ENCODE data around the gene SLC29A4.
"Not testable (repeated sequence)": the region's sequence is repeated elsewhere in the genome, so short reads cannot be mapped to it uniquely, and the experiment has no call there.

SLC29A4 gene
- 0.17 to 0.36 reads per million in 2 experiments for total RNA-seq

GRCh38 chr7:5282543-5283316 lies at the start of gene SLC29A4:
Gene SLC29A4, plus strand, starts transcription at chr7:5282943. Its CDS starts 4,874 bp downstream, at chr7:5287817.
- no peak for DNase-seq (ENCODE audit: low read depth)

DNA sequence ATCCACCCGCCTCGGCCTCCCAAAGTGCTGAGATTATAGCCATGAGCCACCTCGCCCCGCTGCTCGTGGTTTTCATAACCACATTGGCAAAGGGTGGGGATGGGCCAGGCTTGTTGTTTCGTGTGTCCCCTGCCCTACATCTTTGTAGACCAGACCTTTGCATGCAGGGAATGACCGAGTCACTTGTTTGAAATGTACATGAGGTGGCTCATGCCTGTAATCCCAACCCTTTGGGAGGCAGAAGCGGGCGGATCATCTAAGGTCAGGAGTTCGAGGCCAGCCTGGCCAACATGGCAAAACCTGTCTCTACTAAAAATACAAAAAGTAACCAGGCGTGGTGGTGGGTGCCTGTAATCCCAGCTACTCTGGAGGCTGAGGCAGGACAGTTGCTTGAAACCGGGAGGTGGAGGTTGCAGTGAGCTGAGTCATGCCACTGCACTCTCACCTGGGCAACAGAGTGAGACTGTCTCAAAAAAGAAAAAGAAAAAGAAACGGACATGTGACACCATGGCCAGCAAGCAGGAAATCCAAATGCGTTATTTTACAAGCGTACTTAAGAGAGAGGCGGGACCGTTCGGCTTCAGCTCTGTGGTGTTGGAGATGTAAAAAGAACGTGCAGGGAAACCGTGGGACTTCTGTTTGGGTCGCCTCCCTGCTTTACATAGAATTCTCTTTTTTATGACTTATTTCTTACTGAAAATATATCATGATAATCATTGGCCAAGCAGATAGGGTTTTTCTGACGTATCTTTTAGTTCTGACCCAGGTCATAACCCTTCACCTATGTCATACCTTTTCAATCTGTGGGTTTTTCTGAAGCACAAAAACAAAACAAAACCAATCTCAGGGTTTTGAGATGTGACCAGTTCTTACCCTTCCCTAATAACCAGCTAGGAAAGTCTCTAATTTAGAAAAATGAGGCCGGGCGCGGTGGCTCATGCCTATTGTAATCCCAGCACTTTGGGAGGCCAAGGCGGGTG lies 47.6 kb upstream of the SLC29A4 start:
- DNase-seq (ENCODE audit: low read depth) = no peak

GRCh38 chr7:5237286-5237685 lies 45.5 kb upstream of the SLC29A4 start:
- DNase-seq (ENCODE audit: low read depth) = no peak

GRCh38 chr7:5238500-5238899 lies 44.2 kb upstream of the SLC29A4 start:
- DNase-seq (ENCODE audit: low read depth) = no peak

DNA sequence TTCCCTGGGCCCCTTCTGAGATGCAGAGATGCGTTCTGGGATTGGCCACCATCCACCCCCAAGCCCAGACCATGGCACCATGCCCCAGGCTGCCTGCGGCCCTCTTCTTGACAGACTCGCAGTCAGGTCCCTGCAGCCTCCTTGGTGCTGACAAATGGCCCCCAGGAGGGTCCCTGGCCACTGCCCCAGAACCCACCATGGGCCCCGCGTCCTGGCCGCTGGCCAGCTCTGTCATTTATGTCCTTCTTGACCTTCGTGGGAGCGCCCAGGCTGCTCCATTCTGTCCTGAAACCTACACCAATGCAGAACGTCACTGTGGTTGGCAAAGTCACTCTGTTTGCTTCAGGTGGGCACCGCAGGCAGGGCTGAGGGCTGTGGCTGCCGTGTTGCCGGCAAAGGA lies 39.5 kb upstream of the SLC29A4 start:
- DNase-seq (ENCODE audit: low read depth) = no peak

DNA sequence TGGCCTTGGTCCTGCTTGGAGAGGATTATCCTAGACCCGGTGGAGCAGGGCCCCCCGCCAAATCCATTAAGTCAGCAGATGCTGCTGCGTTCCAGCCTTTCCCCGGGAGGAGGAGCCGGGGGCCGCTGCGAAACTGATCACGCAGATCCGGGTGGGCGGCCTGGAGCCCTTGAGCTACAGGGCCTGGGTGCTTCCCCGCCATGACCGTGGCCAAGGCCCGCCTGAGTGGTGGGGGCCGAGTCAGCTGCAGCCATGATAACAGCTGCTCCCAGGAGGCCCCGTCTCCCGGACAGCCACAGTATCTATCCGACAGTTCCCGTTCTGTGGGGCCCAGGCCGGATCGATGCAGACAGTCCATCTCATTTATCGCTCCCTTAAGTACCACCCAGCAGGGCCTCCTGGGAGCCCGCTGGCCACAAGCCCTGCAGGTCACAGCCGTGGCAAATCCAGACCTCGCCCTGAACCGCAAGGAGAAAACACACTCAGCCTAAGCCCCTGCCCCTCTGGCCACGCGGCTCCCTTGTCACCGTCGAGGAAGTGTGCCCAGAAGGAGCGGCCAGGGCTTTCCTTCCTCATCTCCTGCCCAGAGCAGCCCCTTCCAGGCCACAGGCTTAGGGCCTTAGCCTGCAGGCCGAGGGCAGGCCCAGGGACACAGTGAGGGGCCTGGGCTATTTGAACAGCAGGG lies 34.4 kb upstream of the SLC29A4 start:
- DNase-seq (ENCODE audit: low read depth) = no peak

GRCh38 chr7:5250787-5251186 lies 32.0 kb upstream of the SLC29A4 start:
- DNase-seq (ENCODE audit: low read depth) = not testable (repeated sequence)

GRCh38 chr7:5253529-5253928 lies 29.2 kb upstream of the SLC29A4 start:
- DNase-seq (ENCODE audit: low read depth) = not testable (repeated sequence)

DNA sequence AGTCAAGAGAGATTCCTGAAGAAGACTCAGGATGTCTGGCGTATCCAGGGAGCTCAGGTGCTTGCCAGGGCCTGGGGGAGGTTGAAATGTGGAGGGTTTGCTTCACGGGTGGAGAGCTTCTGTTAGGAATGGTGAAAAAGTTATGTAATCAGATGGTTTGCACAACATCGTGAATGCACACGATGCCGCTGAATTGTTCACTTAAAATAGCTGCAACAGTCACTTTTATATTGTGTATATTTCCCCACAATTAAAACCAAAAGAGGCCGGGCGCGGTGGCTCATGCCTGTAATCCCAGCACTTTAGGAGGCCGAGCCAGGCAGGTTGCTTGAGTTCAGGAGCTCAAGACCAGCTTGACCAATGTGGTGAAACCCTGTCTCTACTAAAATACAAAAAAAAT lies 28.4 kb upstream of the SLC29A4 start:
- not testable (repeated sequence) for DNase-seq (ENCODE audit: low read depth)

DNA sequence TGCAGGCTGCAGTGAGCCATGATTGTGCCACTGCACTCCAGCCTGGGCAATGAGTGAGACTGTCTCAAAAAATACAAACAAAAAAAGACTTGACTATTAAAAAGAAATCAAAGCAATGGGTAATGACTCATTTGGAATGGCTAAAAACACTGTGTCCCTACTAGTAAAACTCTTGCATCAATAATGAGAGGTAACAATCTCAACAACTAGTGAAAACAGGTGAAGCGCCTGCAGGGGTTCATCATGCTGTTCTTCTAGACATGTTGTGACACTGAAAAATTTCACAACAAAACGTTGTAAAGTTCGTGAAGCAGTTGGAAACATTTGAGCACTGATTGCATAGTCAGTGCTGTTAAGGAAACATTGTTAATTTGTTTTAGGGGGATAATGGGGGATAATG lies 26.9 kb upstream of the SLC29A4 start:
- no peak for DNase-seq (ENCODE audit: low read depth)

DNA sequence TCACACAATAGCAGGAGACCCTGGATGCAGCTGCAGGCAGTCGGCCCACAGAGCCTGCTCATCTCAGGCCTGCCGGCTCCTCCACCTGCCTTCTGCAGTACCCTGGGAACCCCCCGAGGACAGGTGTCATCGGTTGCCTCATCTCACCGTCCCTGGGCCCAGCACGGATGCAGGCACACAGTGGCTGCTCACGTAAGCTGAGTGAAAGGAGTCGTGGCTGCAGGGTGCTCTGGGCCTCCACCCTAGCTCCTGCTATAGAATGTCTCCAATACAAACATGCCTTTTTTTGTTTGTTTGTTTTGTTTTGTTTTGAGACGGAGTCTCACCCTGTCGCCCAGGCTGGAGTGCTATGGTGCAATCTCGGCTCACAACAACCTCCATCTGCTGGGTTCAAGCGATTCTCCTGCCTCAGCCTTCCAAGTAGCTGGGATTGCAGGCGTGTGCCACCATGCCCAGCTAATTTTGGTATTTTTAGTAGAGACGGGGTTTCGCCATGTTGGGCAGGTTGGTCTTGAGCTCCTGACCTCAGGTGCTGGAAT lies 22.1 kb upstream of the SLC29A4 start:
- DNase-seq (ENCODE audit: low read depth) = not testable (repeated sequence)

DNA sequence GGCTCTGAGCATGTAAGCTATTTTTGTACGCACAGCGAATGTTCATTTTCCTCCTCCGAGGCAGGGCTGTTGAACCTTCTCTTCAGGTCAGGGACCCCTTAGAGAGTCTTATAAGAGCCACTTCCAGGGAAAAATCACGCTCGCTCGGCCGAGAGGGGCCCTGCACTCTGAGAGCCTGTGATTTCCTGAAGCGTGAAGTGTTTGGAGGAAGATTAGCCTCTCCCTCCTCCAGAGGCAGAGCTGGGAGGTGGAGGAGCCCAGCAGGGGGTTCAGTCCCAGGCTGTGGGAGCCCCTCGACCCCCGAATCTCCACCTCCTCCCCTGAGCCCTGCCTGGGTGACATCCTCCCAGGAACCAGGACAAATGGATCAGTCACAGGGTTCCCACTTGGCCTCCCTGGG lies 19.7 kb upstream of the SLC29A4 start:
- DNase-seq (ENCODE audit: low read depth) = not testable (repeated sequence)

DNA sequence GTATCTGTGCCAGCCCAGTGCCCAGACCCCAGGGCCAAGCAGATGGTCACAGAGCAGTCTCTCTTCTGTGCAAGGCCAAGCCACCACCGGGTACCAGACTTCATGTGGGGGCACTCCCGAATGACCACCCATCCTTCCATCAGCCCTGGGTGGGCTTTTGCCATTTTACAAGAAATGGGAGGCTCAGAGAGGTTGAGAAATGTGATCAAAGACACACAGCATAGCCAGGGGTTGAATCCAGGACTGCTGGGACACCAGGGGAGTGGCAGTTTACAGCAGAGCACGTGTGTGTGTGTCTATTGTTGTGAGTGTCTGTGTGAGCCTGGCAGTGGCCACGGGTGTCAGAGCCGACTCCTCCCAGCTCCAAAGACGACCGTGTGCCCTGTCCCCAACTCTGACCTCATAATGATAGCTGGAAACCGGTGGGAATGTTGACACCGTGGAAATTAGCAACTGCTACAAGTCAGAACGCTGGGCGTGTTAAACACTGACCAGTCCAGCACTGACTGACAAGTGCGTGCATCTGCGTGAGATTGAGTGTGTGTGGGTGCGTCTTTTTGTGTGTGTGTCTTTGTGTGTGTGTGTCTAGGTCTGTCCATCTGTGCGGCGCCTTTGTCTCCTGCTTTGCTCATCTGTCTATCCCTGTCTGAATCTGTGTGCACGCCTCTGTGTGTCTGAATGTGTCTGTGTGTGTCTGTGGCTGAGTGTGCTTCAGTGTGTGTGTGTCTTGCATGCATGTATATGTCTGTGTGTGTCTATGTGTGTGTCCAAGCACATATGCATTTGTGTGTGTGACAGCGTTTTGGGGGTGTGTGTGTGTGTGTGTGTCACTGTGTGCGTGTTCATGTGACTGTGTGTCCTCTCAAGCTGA lies 17.2 kb upstream of the SLC29A4 start:
- no peak for DNase-seq (ENCODE audit: low read depth)

- no peak for DNase-seq (ENCODE audit: low read depth)
These were observed 16.3 kb upstream of the SLC29A4 start for GRCh38 chr7:5266191-5267028.

GRCh38 chr7:5267829-5268228 lies 14.9 kb upstream of the SLC29A4 start:
- DNase-seq (ENCODE audit: low read depth) = not testable (repeated sequence)

DNA sequence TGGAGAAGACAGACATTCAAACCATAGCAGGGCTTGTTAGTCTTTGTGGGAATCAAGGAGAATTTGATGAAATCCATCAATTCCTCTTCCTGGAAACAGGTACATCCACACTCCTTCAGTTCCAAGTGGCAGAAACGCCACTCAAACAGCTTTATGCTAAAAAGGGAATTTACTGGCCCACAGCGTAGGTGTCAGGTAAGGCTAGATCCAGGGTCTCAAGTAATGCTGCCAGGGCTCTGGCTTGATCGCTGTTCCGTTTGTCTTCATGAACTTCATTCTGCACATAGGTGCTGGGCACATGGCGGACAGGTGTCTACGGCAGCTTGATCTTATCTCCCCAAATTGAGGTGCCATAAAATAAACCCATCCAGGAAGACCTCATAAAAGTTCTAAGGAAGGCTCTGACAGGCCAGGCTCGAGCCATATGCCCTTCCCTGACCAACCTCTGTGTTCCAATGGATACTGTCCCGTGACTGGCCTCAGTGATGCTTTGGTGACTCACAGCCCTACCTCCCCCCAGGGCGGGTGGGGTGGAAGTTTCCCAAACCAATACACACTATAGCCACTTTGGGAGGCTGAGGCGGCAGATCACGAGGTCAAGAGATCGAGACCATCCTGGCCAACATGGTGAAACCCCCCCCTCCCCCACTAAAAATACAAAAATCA lies 12.6 kb upstream of the SLC29A4 start:
- DNase-seq (ENCODE audit: low read depth) = not testable (repeated sequence)

- DNase-seq (ENCODE audit: low read depth) = no peak
These were observed 12.0 kb upstream of the SLC29A4 start for GRCh38 chr7:5270788-5271187.

GRCh38 chr7:5273831-5274405 lies 8.8 kb upstream of the SLC29A4 start:
- not testable (repeated sequence) for DNase-seq (ENCODE audit: low read depth)

DNA sequence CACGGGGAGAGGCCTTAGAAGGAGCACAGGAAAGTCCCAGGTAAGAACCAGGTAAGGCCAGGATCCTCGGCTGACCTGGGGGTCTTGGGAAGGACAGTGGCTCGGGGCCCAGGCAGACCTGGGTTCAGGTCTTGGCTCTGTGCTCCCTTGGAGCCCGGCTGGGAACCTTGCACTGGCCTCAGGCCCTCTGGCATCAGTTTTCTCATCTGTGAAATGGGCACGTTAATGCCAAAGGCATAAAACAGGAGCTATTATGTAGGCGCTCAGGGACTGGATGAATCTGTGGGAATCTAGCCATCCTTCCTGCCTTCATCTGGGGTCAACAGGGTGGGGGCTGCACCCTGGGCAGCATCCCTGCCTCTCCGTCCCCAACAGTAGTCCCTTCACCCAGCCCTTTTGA lies 8.3 kb upstream of the SLC29A4 start:
- DNase-seq (ENCODE audit: low read depth) = no peak
